HEK293T (cell line): Measurements from ENCODE around the gene PTPN1.
"Not testable (repeated sequence)": the region's sequence is repeated elsewhere in the genome, so short reads cannot be mapped to it uniquely, and the experiment has no call there.

Experiments used
- CTCF ChIA-PET: fragments of 350-600 bp; formaldehyde crosslinking; extraction: SDS; loops from one replicate; lab custom pipeline; 2021; ENCODE audit warnings: antibody characterized with exemption, inconsistent platforms; lab: Yijun Ruan, JAX
- POLR2A ChIA-PET: fragments of 350-600 bp; formaldehyde crosslinking; extraction: SDS; loops from one replicate; lab custom pipeline; 2020; ENCODE audit warnings: antibody characterized with exemption, inconsistent platforms; lab: Yijun Ruan, JAX
- DNase-seq: peaks from one replicate; pipeline ENCODE4 v3.0.0; 2012; ENCODE audit warnings: mixed read lengths; ENCODE audit errors: extremely low spot score
- ARNT ChIP-seq: fragments of 450-650 bp; IDR thresholded peaks from 2 replicates; pipeline ENCODE4 v1.6.1; 2017; ENCODE audit warnings: mild to moderate bottlenecking
- BHLHE40 ChIP-seq: fragments of 450-650 bp; IDR thresholded peaks from 2 replicates; pipeline ENCODE4 v1.6.1; 2016; ENCODE audit warnings: mild to moderate bottlenecking, moderate library complexity, borderline replicate concordance
- CTBP1 ChIP-seq: fragments of 450-650 bp; IDR thresholded peaks from 2 replicates; pipeline ENCODE4 v1.6.1; 2016; ENCODE audit warnings: borderline replicate concordance
- ELF4 ChIP-seq: fragments of 450-650 bp; IDR thresholded peaks from 2 replicates; pipeline ENCODE4 v1.6.1; 2017; ENCODE audit warnings: antibody characterized with exemption
- FOXA1 ChIP-seq: fragments of 450-650 bp; IDR thresholded peaks from 2 replicates; pipeline ENCODE4 v1.6.1; 2016; ENCODE audit warnings: mild to moderate bottlenecking
- FOXK2 ChIP-seq: fragments of 450-650 bp; IDR thresholded peaks from 2 replicates; pipeline ENCODE4 v1.6.1; 2016; ENCODE audit warnings: mild to moderate bottlenecking
- FOXM1 ChIP-seq: fragments of 450-650 bp; IDR thresholded peaks from 2 replicates; pipeline ENCODE4 v1.6.1; 2017; ENCODE audit warnings: mild to moderate bottlenecking, borderline replicate concordance
- HDGF ChIP-seq: fragments of 450-650 bp; IDR thresholded peaks from 2 replicates; pipeline ENCODE4 v1.6.1; 2017; ENCODE audit warnings: antibody characterized with exemption, borderline replicate concordance
- L3MBTL2 ChIP-seq: fragments of 450-650 bp; conservative IDR thresholded peaks from 2 replicates; pipeline ENCODE4 v1.6.1; 2016; ENCODE audit warnings: mild to moderate bottlenecking
- LEF1 ChIP-seq: fragments of 450-650 bp; IDR thresholded peaks from 2 replicates; pipeline ENCODE4 v1.6.1; 2017; ENCODE audit warnings: mild to moderate bottlenecking, borderline replicate concordance
- NFRKB ChIP-seq: fragments of 450-650 bp; IDR thresholded peaks from 2 replicates; pipeline ENCODE4 v1.6.1; 2016; ENCODE audit warnings: mild to moderate bottlenecking, moderate library complexity
- PKNOX1 ChIP-seq: fragments of 450-650 bp; IDR thresholded peaks from 2 replicates; pipeline ENCODE4 v1.6.1; 2016
- SP1 ChIP-seq: fragments of 450-650 bp; IDR thresholded peaks from 2 replicates; pipeline ENCODE4 v1.6.1; 2017
- SUZ12 ChIP-seq: fragments of 450-650 bp; IDR thresholded peaks from 2 replicates; pipeline ENCODE4 v1.6.1; 2016; ENCODE audit warnings: mild to moderate bottlenecking
- TARDBP ChIP-seq: fragments of 450-650 bp; IDR thresholded peaks from 2 replicates; pipeline ENCODE4 v1.6.1; 2016
- ZNF384 ChIP-seq: fragments of 450-650 bp; IDR thresholded peaks from 2 replicates; pipeline ENCODE4 v1.6.1; 2016

The PTPN1 gene

GRCh38 chr20:50506270-50506579, 4.0 kb upstream of the PTPN1 start:
- ChIA-PET CTCF (interaction anchor here (0.6 to 0.7 kb wide), 2 partner anchors 137 to 165 kb away, joined by 3 read pairs; no protein-coding TSS in a partner anchor), POLR2A (no interaction called here)
- DNase-seq = no peak
- TF ChIP-seq TARDBP = no peak
- TF ChIP-seq FOXA1 = no peak
- TF ChIP-seq ZNF384 = no peak
- TF ChIP-seq BHLHE40 = no peak
- no peak for TF ChIP-seq NFRKB
- no peak for TF ChIP-seq SUZ12
- TF ChIP-seq ARNT = no peak
- no peak for TF ChIP-seq PKNOX1
- no peak for TF ChIP-seq HDGF
- TF ChIP-seq FOXK2 = no peak
- TF ChIP-seq LEF1 = no peak
- TF ChIP-seq SP1 = no peak
- TF ChIP-seq ELF4 = no peak
- no peak for TF ChIP-seq CTBP1
- TF ChIP-seq L3MBTL2 = no peak
- TF ChIP-seq FOXM1 = no peak

DNA sequence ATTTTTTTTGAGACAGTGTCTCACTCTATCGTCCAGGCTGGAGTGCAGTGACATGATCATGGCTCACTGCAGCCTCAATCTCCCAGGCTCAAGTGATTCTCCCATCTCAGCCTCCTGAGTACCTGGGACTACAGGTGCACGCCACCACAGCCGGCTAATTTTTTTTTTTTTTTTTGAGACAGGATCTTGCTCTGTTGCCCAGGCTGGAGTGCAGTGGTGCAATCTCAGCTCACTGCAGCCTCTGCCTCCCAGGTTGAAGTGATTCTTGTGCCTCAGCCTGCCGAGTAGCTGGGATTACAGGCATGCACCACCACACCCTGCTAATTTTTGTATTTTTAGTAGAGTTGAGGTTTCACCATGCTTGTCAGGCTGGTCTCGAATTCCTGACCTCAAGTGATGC, 2.4 kb upstream of the PTPN1 start:
- DNase-seq, POLR2A ChIA-PET, CTCF ChIA-PET: not testable (repeated sequence)

- TF ChIP-seq CTBP1 (no peak), FOXK2 (no peak), NFRKB (no peak), SUZ12 (no peak), ARNT (no peak), HDGF (no peak), ELF4 (no peak), SP1 (no peak), FOXM1 (no peak), TARDBP (no peak), L3MBTL2 (no peak), PKNOX1 (no peak), LEF1 (no peak), FOXA1 (no peak), BHLHE40 (no peak), ZNF384 (no peak)
- ChIA-PET CTCF (no interaction called here), POLR2A (no interaction called here)
- DNase-seq = no peak
Measured at GRCh38 chr20:50508171-50508755, 1.9 kb upstream of the PTPN1 start.

- POLR2A ChIA-PET = interaction anchor here (0.8 to 1.7 kb wide), 5 partner anchors 8 to 399 kb away, joined by 3 to 9 read pairs (median 3); no protein-coding TSS in a partner anchor
- CTCF ChIA-PET = no interaction called here
- TF ChIP-seq SUZ12 (no peak), L3MBTL2 (no peak), FOXK2 (no peak), LEF1 (no peak), NFRKB (no peak), FOXA1 (no peak), ARNT (no peak), ZNF384 (no peak), HDGF (no peak), SP1 (no peak), BHLHE40 (no peak), CTBP1 (no peak), PKNOX1 (no peak), FOXM1 (no peak), ELF4 (no peak), TARDBP (no peak)
- no peak for DNase-seq
Measured at GRCh38 chr20:50510706-50511542, 741 bp downstream of the PTPN1 start.

GRCh38 chr20:50512323-50512722, 2.1 kb downstream of the PTPN1 start:
- ChIA-PET CTCF (no interaction called here), POLR2A (no interaction called here)
- no peak for TF ChIP-seq NFRKB
- no peak for TF ChIP-seq FOXA1
- TF ChIP-seq ELF4 = no peak
- DNase-seq = no peak

DNA sequence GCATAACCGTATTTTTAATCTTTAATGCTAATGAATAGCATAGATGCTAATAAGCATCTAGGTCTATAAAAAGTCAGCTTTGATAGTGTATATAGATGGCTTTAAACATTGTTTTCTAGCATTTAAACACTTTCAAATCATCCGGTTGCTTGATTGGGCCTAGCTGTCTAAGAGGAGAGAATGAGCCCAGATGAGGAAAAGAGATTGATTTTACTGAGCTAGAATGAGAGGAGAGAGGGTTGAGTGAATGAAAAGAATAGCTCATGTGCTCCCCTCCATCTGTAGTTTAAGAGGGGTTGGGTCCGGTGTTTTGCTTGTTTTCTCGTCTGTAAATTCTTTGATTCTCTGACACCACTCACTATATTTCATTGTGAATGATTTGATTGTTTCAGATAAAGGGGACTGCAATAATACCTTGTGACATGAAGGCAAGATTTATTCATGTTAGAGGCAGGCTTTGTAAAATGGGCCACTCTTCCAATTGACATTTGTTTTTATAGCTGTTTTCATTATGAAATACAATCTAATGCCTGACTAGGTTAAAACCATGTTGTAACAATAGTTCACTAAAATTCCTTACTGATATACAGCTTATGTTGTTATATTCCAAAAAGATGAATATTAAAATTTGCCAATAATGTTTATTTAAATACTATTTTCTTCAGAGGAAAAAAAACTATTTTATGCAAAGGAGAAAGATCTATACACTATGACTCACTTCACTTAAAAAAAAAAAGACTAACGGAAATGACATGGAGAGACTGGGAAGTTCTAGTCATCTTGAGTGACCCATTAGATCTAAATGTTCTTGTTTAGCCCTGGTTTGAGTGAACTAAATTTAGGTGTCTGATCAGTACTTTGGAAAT, 3.2 kb downstream of the PTPN1 start:
- no peak for DNase-seq
- CTCF ChIA-PET = interaction anchor here (0.6 kb wide), 1 partner anchor 55 kb away, joined by 4 read pairs; no protein-coding TSS in a partner anchor
- POLR2A ChIA-PET = no interaction called here
- TF ChIP-seq FOXK2 (no peak), LEF1 (peak; percentile 50; the same call in 1 of the 2 replicates), ZNF384 (peak; percentile 74), PKNOX1 (peak; percentile 96), CTBP1 (peak; percentile 82)
